NCI-H345 (cell line): Measurements from ENCODE around the gene COX8A.

Experiments
- DNase-seq: peaks from one replicate; lab custom pipeline; 2025; lab: John Stamatoyannopoulos, UW

COX8A gene

GRCh38 chr11:64021757-64022093 lies 47.3 kb downstream of the COX8A start:
- DNase-seq: no peak

GRCh38 chr11:64022125-64022784 lies 47.8 kb downstream of the COX8A start:
- no peak for DNase-seq

- DNase-seq: no peak
Measured at GRCh38 chr11:64023712-64024710, 49.6 kb downstream of the COX8A start.

GRCh38 chr11:64025205-64025604 lies 50.8 kb downstream of the COX8A start:
- no peak for DNase-seq
